H1 (cell line): ENCODE measurements around the gene NTN1.

Experiments used
- CBX5 ChIP-seq: fragments of 300-800, 300-1000 bp; sonication (generic); IDR thresholded peaks from 2 replicates; pipeline ENCODE4 v1.7.1; 2016; ENCODE audit warnings: antibody characterized with exemption, low read length, low read depth
- CEBPB ChIP-seq: IDR thresholded peaks from 2 replicates; pipeline ENCODE4 v1.6.1; 2012; ENCODE audit warnings: low read depth, low read length
- CTCF ChIP-seq, 3 experiments: IDR thresholded peaks; 1 replicate in 2 of 3; 2 replicates in 1 of 3; pipeline versions ENCODE4 v1.5.1 to v1.6.1; 2011; ENCODE audit warnings: low read length in 3 of 3, mild to moderate bottlenecking in 3 of 3, inconsistent platforms in 2 of 3, low read depth in 1 of 3, moderate library complexity in 1 of 3; ENCODE audit not compliant: insufficient read depth in 1 of 3; ENCODE audit errors: control extremely low read depth in 1 of 3
- GTF2F1 ChIP-seq: IDR thresholded peaks from 2 replicates; pipeline ENCODE4 v1.6.1; 2012; ENCODE audit warnings: low read depth, low read length, improper control_type of control experiment, borderline replicate concordance
- POLR2A ChIP-seq, 2 experiments: IDR thresholded peaks; 1 replicate in 1 of 2; 2 replicates in 1 of 2; pipeline ENCODE4 v1.6.1; 2011; ENCODE audit warnings: low read depth in 2 of 2, low read length in 2 of 2, mild to moderate bottlenecking in 2 of 2; ENCODE audit errors: control extremely low read depth in 1 of 2
- RXRA ChIP-seq: IDR thresholded peaks from 2 replicates; pipeline ENCODE4 v1.6.1; 2011; ENCODE audit warnings: low read depth, mild to moderate bottlenecking, low read length, moderate library complexity; ENCODE audit not compliant: insufficient read depth
- SP1 ChIP-seq: IDR thresholded peaks from 2 replicates; pipeline ENCODE4 v1.6.1; 2011; ENCODE audit warnings: low read depth, low read length
- TBP ChIP-seq: IDR thresholded peaks from 2 replicates; pipeline ENCODE4 v1.6.1; 2011; ENCODE audit warnings: low read depth, low read length, improper control_type of control experiment
- ZNF274 ChIP-seq: IDR thresholded peaks from 2 replicates; pipeline ENCODE4 v1.7.0; 2012; ENCODE audit warnings: low read length, borderline replicate concordance; ENCODE audit errors: extremely low read depth

DNA sequence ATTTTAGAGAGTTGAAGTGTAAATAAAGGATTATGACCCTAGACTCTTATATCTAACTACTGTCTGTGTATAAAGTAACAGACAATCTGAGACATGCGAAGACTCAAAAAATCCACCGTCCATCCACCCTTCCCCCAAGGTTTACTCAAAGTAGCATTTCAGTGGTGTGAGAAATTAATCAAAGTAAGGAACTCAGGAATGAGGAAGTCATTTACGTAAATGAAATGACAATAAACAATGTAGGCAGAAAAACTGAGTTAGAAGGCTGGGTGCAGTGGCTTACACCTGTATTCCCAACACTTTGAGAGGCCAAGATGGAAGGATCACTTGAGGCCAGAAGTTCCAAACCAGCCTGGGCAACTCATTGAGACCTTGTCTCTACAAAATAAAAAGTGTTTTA lies 19.8 kb upstream of the NTN1 start:
- no peak for TF ChIP-seq CTCF (IDR thresholded peaks at IDR 0.05; ENCODE audit: control extremely low read depth in 1 of 3, insufficient read depth in 1 of 3, low read depth in 1 of 3, low read length in 3 of 3)
- TF ChIP-seq GTF2F1, result no peak
- no peak for TF ChIP-seq POLR2A (IDR thresholded peaks at IDR 0.05; ENCODE audit: control extremely low read depth in 1 of 2, low read depth in 2 of 2, low read length in 2 of 2)
- TF ChIP-seq SP1, result no peak
- TF ChIP-seq RXRA, result no peak
- TF ChIP-seq CBX5, result no peak
- no peak for TF ChIP-seq TBP
- no peak for TF ChIP-seq ZNF274
- TF ChIP-seq CEBPB, result no peak
